Psoas muscle (tissue), 8 donors: ENCODE measurements around the gene FAXDC2. TPM values are rescaled to one million over a fixed set of nuclear protein-coding genes. Genes with fewer than 3 reads are reported as not detected.

Source experiments
- ATAC-seq, 4 donors: fragments of 200-7000 bp; cut with Tn5 transposase; one replicate each; pipeline ENCODE4 v1.9.1; 2020; ENCODE audit warnings: moderate library complexity in 3 of 4, mild to moderate bottlenecking in 2 of 4
- DNase-seq, 2 donors: peaks; one replicate each; pipeline ENCODE4 v3.0.0-alpha.2; 2020
- H3K27ac ChIP-seq: fragments of 200-600 bp; one replicate; pipeline ENCODE4 v1.8.0; 2022
- H3K27me3 ChIP-seq, 3 donors: fragments of 200-600 bp in 1 of 3; one replicate each; pipeline versions ENCODE4 v1.6.1 to v1.8.0; 2013 to 2022; ENCODE audit warnings: low read length in 2 of 3, mild to moderate bottlenecking in 2 of 3, moderate library complexity in 1 of 3; ENCODE audit not compliant: insufficient read depth in 3 of 3
- H3K36me3 ChIP-seq, 2 donors: fragments of 200-600 bp in 1 of 2; one replicate each; pipeline versions ENCODE4 v1.6.1 to v1.8.0; 2013 to 2022; ENCODE audit warnings: low read depth in 1 of 2, mild to moderate bottlenecking in 1 of 2, moderate library complexity in 1 of 2; ENCODE audit not compliant: insufficient read depth in 1 of 2
- H3K4me1 ChIP-seq: fragments of 200-600 bp; one replicate; pipeline ENCODE4 v1.8.0; 2022
- H3K4me3 ChIP-seq: fragments of 200-600 bp; one replicate; pipeline ENCODE4 v1.8.0; 2022; ENCODE audit warnings: mild to moderate bottlenecking
- H3K9me3 ChIP-seq: fragments of 200-600 bp; one replicate; pipeline ENCODE4 v1.8.0; 2022
- CTCF ChIP-seq: fragments of 200-600 bp; IDR thresholded peaks from one replicate; pipeline ENCODE4 v1.8.0; 2022; ENCODE audit warnings: antibody characterized with exemption
- WGBS, 3 donors: extraction: QIAGEN DNeasy Blood & Tissue Kit; methylation state at CpG; one replicate each; pipeline versions ENCODE4 v1.1.6 to v1.1.7; 2013; 5-methylcytosine and 5-hydroxymethylcytosine counted together
- intact Hi-C, 2 donors: fragments of 100-400 bp; cut with DNase I; formaldehyde crosslinking; loops; one replicate each; pipeline versions ENCODE4 v1.11.0 to v1.14.2; 2022
- polyA plus RNA-seq, 3 donors: library from polyadenylated mRNA; stranded (reverse); fragments of 200-250 nt; gene quantifications; one replicate each; pipeline ENCODE4 v1.2.3, GENCODE V29; 2013
- total RNA-seq, 4 donors: library from RNA; stranded (reverse); fragmentation: NEBNext Ultra II Directional in 2 of 4; extraction: Animal tissue kit (Norgen Biotek cat#: 25700) in 2 of 4; gene quantifications; one replicate each; pipeline versions ENCODE4 v1.2.1 to v1.2.4, GENCODE V29; 2021 to 2023
- donor health status: healthy with polysubstance abuse.
- donor health status: DM: no; HTN: no; CAD: no; lungs with moderate emphysema.
- donor health status: Bipolar disorder and iron deficiency.
- donor health status: healthy.
- donor health status: DM: yes; HTN: yes; CAD: no.
- donor health status: DM: no; HTN: no; CAD: no.
- donor health status: DM: no; HTN: no; CAD: no.
- donor health status: DM: yes; HTN: yes; CAD: no.

The FAXDC2 gene
- total and polyA plus RNA-seq, 7 donors = 1.5 to 11.0 (median 3.1) TPM

DNA sequence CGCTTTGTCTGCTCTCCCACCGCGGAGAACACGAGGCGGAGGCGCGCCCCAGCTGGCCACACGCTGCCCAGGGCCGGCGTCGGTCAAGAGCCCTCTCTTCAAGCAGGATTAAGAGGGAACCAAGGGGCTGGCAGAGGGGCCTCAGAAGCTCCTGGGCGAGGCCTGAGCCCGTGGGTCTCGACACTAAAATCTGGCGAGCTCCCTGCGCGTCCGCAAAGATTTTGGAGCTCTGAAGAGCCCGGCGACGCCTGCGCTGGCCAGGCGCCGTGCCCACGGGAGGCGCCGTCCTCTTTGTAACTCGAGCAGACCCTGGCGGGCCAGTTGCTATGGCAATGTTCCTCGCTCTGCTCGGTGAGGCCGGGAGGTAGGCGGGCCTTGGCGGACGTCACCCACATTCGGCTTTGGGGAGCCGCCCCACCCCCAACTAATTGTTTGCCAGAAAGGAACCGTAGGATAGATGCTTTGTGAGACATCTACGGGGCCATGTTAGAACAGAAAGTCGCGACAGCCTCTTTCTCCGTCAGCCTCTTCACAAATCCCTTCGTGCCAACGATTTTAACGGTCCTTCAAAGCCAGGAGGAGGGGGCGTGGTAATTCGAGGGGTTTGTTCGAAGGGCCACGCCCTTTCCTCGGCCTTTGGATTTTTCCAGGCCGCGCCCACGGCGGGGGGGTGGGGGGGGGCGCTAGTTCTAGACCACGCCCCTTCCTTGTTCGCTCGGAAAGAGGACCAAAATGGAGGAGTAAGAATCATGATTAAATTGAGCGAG, 7.3 kb upstream of the FAXDC2 start:
- TF ChIP-seq CTCF = peak; percentile 24
- Histone ChIP-seq H3K36me3 (no peaks in the 10 kb centered on the region), H3K27ac (peak overlapping the region; percentile 98), H3K27me3 (no peaks in the 10 kb centered on the region), H3K4me1 (peaks cover 27% of the 10 kb centered on the region), H3K4me3 (peak overlapping the region; percentile 76), H3K9me3 (no peaks in the 10 kb centered on the region)
- ATAC-seq (peak; percentile 84 to 89 (median 86)), DNase-seq (peak; percentile 96 to 98)
- intact Hi-C loops = loop anchor here (5.0 kb wide), 1 partner anchor 100 kb away; the partner anchor contains the start of gene LARP1 (in 2 of the 2)
- 0 to 1% (median 0%) methylated on average over 56 to 59 of the region's 59 CpGs for WGBS, 3 donors

GRCh38 chr5:154851351-154851750, 948 bp upstream of the FAXDC2 start:
- H3K4me3 ChIP-seq = no peak overlapping the region
- H3K9me3 ChIP-seq = no peaks in the 10 kb centered on the region
- DNase-seq (no peak), ATAC-seq (no peak)
- no peak for TF ChIP-seq CTCF
- 84 to 91% (median 88%) methylated on average over 3 of the region's 3 CpGs for WGBS, 3 donors
- no peaks in the 10 kb centered on the region for H3K36me3 ChIP-seq
- no peaks in the 10 kb centered on the region for H3K27me3 ChIP-seq
- intact Hi-C loops = no loop called here
- peak overlapping the region; percentile 64 for H3K27ac ChIP-seq
- peaks cover 18% of the 10 kb centered on the region for H3K4me1 ChIP-seq

GRCh38 chr5:154849791-154850201, 607 bp downstream of the FAXDC2 start:
- Histone ChIP-seq H3K9me3 (no peaks in the 10 kb centered on the region), H3K4me3 (peak overlapping the region; percentile 67), H3K36me3 (no peaks in the 10 kb centered on the region), H3K27me3 (no peaks in the 10 kb centered on the region), H3K27ac (peak overlapping the region; percentile 64), H3K4me1 (peaks cover 18% of the 10 kb centered on the region)
- no peak for TF ChIP-seq CTCF
- 13 to 16% (median 14%) methylated on average over 2 of the region's 2 CpGs for WGBS, 3 donors
- DNase-seq = no peak
- ATAC-seq = peak in 3 of 4 donors; percentile 15 to 42 (median 18)
- intact Hi-C loops = no loop called here

DNA sequence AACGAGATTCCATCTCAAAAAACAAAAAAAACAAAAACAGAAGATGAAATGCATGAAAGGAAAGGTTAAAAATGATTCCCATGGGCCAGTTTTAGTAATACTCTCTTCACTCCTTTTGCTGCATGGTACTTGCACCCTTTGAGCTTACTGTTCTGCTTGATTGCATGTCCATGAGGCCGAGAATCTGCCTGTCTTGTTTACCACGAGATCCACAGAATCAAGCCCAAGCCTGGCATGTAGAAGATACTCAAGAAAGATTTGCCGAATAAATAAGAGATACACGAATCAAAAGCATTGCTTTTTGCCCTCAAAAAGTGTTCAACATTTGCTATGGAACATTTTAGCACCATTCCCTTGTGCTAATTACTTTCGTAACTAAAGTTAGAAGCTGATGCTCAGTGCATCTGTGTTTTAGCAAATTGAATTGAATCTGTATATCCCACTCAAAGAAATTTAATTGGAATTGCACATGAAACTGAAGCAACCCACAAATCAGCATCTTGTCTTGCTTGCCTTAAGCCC, 1.1 kb downstream of the FAXDC2 start:
- H3K4me1 ChIP-seq = peaks cover 18% of the 10 kb centered on the region
- DNase-seq (no peak), ATAC-seq (no peak)
- 38 to 48% (median 45%) methylated on average over 6 of the region's 6 CpGs for WGBS, 3 donors
- intact Hi-C loops = no loop called here
- peak overlapping the region; percentile 67 for H3K4me3 ChIP-seq
- H3K27ac ChIP-seq = peak overlapping the region; percentile 64
- H3K9me3 ChIP-seq = no peaks in the 10 kb centered on the region
- H3K36me3 ChIP-seq = no peaks in the 10 kb centered on the region
- no peaks in the 10 kb centered on the region for H3K27me3 ChIP-seq
- TF ChIP-seq CTCF = no peak
